ENCODE measurements around the gene ADAMTSL2. TPM values are rescaled to one million over a fixed set of nuclear protein-coding genes. Genes with fewer than 3 reads are reported as not detected.

Gene ADAMTSL2
- total and polyA plus RNA-seq, 5 donors from 2014 or later, result not detected

- H3K36me3 Mint-ChIP-seq, result no peaks in the 10 kb centered on the region
- Histone ChIP-seq H3K27ac (ENCODE audit: insufficient read depth, low read length, poor library complexity, severe bottlenecking) (no peak overlapping the region), H3K9me3 (ENCODE audit: control insufficient read depth in 2 of 2, low read length in 2 of 2) (no peaks in the 10 kb centered on the region), H3K27me3 (ENCODE audit: control insufficient read depth, insufficient read depth, low read length) (no peaks in the 10 kb centered on the region), H3K4me1 (ENCODE audit: control insufficient read depth, insufficient read depth, low read length, poor library complexity, severe bottlenecking) (peaks cover 4% of the 10 kb centered on the region), H3K36me3 (ENCODE audit: control insufficient read depth, insufficient read depth, low read length) (no peaks in the 10 kb centered on the region), H3K4me3 (ENCODE audit: low read depth, low read length) (no peak overlapping the region)
- H3K4me1 Mint-ChIP-seq, result peaks cover 0 to 8% (median 0%) of the 10 kb centered on the region in 4 donors
- peaks cover 9% of the 10 kb centered on the region for H3K27me3 Mint-ChIP-seq
- no peak overlapping the region for H3K4me3 Mint-ChIP-seq
- H3K27ac Mint-ChIP-seq, result no peak overlapping the region
- DNase-seq (no peak), ATAC-seq (ENCODE audit: low read depth in 2 of 2) (no peak)
- peaks cover 0 to 1% (median 0%) of the 10 kb centered on the region in 7 donors for H3K9me3 Mint-ChIP-seq
These were observed 888 bp downstream of the ADAMTSL2 start for GRCh38 chr9:133535306-133535877.

GRCh38 chr9:133536080-133536479, 1.6 kb downstream of the ADAMTSL2 start:
- Mint-ChIP-seq H3K27ac (no peak overlapping the region), H3K4me1 (peaks cover 0 to 9% (median 0%) of the 10 kb centered on the region in 4 donors), H3K36me3 (no peaks in the 10 kb centered on the region), H3K9me3 (peaks cover 0 to 1% (median 0%) of the 10 kb centered on the region in 7 donors), H3K4me3 (no peak overlapping the region), H3K27me3 (peaks cover 9% of the 10 kb centered on the region)
- Histone ChIP-seq H3K9me3 (ENCODE audit: control insufficient read depth in 2 of 2, low read length in 2 of 2) (no peaks in the 10 kb centered on the region), H3K36me3 (ENCODE audit: control insufficient read depth, insufficient read depth, low read length) (no peaks in the 10 kb centered on the region), H3K4me3 (ENCODE audit: low read depth, low read length) (no peak overlapping the region), H3K27ac (ENCODE audit: insufficient read depth, low read length, poor library complexity, severe bottlenecking) (no peak overlapping the region), H3K4me1 (ENCODE audit: control insufficient read depth, insufficient read depth, low read length, poor library complexity, severe bottlenecking) (peaks cover 4% of the 10 kb centered on the region), H3K27me3 (ENCODE audit: control insufficient read depth, insufficient read depth, low read length) (no peaks in the 10 kb centered on the region)
- ATAC-seq (ENCODE audit: low read depth in 2 of 2) (no peak), DNase-seq (no peak)

GRCh38 chr9:133536536-133536935, 2.0 kb downstream of the ADAMTSL2 start:
- Mint-ChIP-seq H3K27me3 (peaks cover 9% of the 10 kb centered on the region), H3K27ac (no peak overlapping the region), H3K4me3 (no peak overlapping the region), H3K4me1 (peaks cover 0 to 9% (median 0%) of the 10 kb centered on the region in 4 donors), H3K9me3 (peaks cover 0 to 1% (median 0%) of the 10 kb centered on the region in 7 donors), H3K36me3 (no peaks in the 10 kb centered on the region)
- ATAC-seq (ENCODE audit: low read depth in 2 of 2) (no peak), DNase-seq (no peak)
- Histone ChIP-seq H3K36me3 (ENCODE audit: control insufficient read depth, insufficient read depth, low read length) (no peaks in the 10 kb centered on the region), H3K27me3 (ENCODE audit: control insufficient read depth, insufficient read depth, low read length) (no peaks in the 10 kb centered on the region), H3K4me3 (ENCODE audit: low read depth, low read length) (no peak overlapping the region), H3K9me3 (ENCODE audit: control insufficient read depth in 2 of 2, low read length in 2 of 2) (no peaks in the 10 kb centered on the region), H3K4me1 (ENCODE audit: control insufficient read depth, insufficient read depth, low read length, poor library complexity, severe bottlenecking) (peaks cover 4% of the 10 kb centered on the region), H3K27ac (ENCODE audit: insufficient read depth, low read length, poor library complexity, severe bottlenecking) (no peak overlapping the region)

- Mint-ChIP-seq H3K9me3 (peaks cover 0 to 1% (median 0%) of the 10 kb centered on the region in 7 donors), H3K4me1 (peaks cover 0 to 9% (median 0%) of the 10 kb centered on the region in 4 donors), H3K27me3 (peaks cover 9% of the 10 kb centered on the region), H3K27ac (no peak overlapping the region), H3K4me3 (no peak overlapping the region), H3K36me3 (no peaks in the 10 kb centered on the region)
- Histone ChIP-seq H3K27me3 (ENCODE audit: control insufficient read depth, insufficient read depth, low read length) (no peaks in the 10 kb centered on the region), H3K36me3 (ENCODE audit: control insufficient read depth, insufficient read depth, low read length) (no peaks in the 10 kb centered on the region), H3K9me3 (ENCODE audit: control insufficient read depth in 2 of 2, low read length in 2 of 2) (no peaks in the 10 kb centered on the region), H3K27ac (ENCODE audit: insufficient read depth, low read length, poor library complexity, severe bottlenecking) (no peak overlapping the region), H3K4me3 (ENCODE audit: low read depth, low read length) (no peak overlapping the region), H3K4me1 (ENCODE audit: control insufficient read depth, insufficient read depth, low read length, poor library complexity, severe bottlenecking) (peaks cover 4% of the 10 kb centered on the region)
- DNase-seq (no peak), ATAC-seq (ENCODE audit: low read depth in 2 of 2) (no peak)
These were observed 2.8 kb downstream of the ADAMTSL2 start for GRCh38 chr9:133537257-133537656.

GRCh38 chr9:133538176-133538575, 3.7 kb downstream of the ADAMTSL2 start:
- ATAC-seq (ENCODE audit: low read depth in 2 of 2), result no peak
- H3K27ac Mint-ChIP-seq, result no peak overlapping the region
- H3K4me3 Mint-ChIP-seq, result no peak overlapping the region

GRCh38 chr9:133538851-133539833, 4.6 kb downstream of the ADAMTSL2 start:
- no peak overlapping the region for H3K27ac Mint-ChIP-seq
- H3K36me3 ChIP-seq (ENCODE audit: control insufficient read depth, insufficient read depth, low read length), result no peaks in the 10 kb centered on the region
- DNase-seq (no peak), ATAC-seq (ENCODE audit: low read depth in 2 of 2) (no peak)
- H3K9me3 ChIP-seq (ENCODE audit: control insufficient read depth in 2 of 2, low read length in 2 of 2), result no peaks in the 10 kb centered on the region
- no peaks in the 10 kb centered on the region for H3K27me3 ChIP-seq (ENCODE audit: control insufficient read depth, insufficient read depth, low read length)
- no peaks in the 10 kb centered on the region for H3K4me1 ChIP-seq (ENCODE audit: control insufficient read depth, insufficient read depth, low read length, poor library complexity, severe bottlenecking)
- H3K27ac ChIP-seq (ENCODE audit: insufficient read depth, low read length, poor library complexity, severe bottlenecking), result no peak overlapping the region
- peaks cover 0 to 3% (median 0%) of the 10 kb centered on the region in 4 donors for H3K4me1 Mint-ChIP-seq
- no peak overlapping the region for H3K4me3 ChIP-seq (ENCODE audit: low read depth, low read length)
- H3K4me3 Mint-ChIP-seq, result no peak overlapping the region
- H3K36me3 Mint-ChIP-seq, result no peaks in the 10 kb centered on the region
- peaks cover 4% of the 10 kb centered on the region for H3K27me3 Mint-ChIP-seq
- H3K9me3 Mint-ChIP-seq, result no peaks in the 10 kb centered on the region

More at GRCh38 chr9:133538176-133538575, 3.7 kb downstream of the ADAMTSL2 start:
- H3K9me3 Mint-ChIP-seq, result peaks cover 0 to 1% (median 0%) of the 10 kb centered on the region in 7 donors
- no peak overlapping the region for H3K4me3 ChIP-seq (ENCODE audit: low read depth, low read length)
- peaks cover 0 to 8% (median 0%) of the 10 kb centered on the region in 4 donors for H3K4me1 Mint-ChIP-seq
- no peaks in the 10 kb centered on the region for H3K36me3 ChIP-seq (ENCODE audit: control insufficient read depth, insufficient read depth, low read length)
- H3K4me1 ChIP-seq (ENCODE audit: control insufficient read depth, insufficient read depth, low read length, poor library complexity, severe bottlenecking), result peaks cover 4% of the 10 kb centered on the region
- peaks cover 7% of the 10 kb centered on the region for H3K27me3 Mint-ChIP-seq
- no peaks in the 10 kb centered on the region for H3K27me3 ChIP-seq (ENCODE audit: control insufficient read depth, insufficient read depth, low read length)
- no peak overlapping the region for H3K27ac ChIP-seq (ENCODE audit: insufficient read depth, low read length, poor library complexity, severe bottlenecking)
- no peaks in the 10 kb centered on the region for H3K36me3 Mint-ChIP-seq
- no peaks in the 10 kb centered on the region for H3K9me3 ChIP-seq (ENCODE audit: control insufficient read depth in 2 of 2, low read length in 2 of 2)
- DNase-seq, result no peak

- H3K4me3 Mint-ChIP-seq, result no peak overlapping the region
- H3K4me1 Mint-ChIP-seq, result peaks cover 0 to 3% (median 0%) of the 10 kb centered on the region in 4 donors
- H3K36me3 ChIP-seq (ENCODE audit: control insufficient read depth, insufficient read depth, low read length), result no peaks in the 10 kb centered on the region
- H3K27me3 ChIP-seq (ENCODE audit: control insufficient read depth, insufficient read depth, low read length), result no peaks in the 10 kb centered on the region
- H3K4me1 ChIP-seq (ENCODE audit: control insufficient read depth, insufficient read depth, low read length, poor library complexity, severe bottlenecking), result no peaks in the 10 kb centered on the region
- H3K27ac Mint-ChIP-seq, result no peak overlapping the region
- no peaks in the 10 kb centered on the region for H3K9me3 Mint-ChIP-seq
- peaks cover 4% of the 10 kb centered on the region for H3K27me3 Mint-ChIP-seq
- H3K4me3 ChIP-seq (ENCODE audit: low read depth, low read length), result no peak overlapping the region
- H3K36me3 Mint-ChIP-seq, result no peaks in the 10 kb centered on the region
- H3K9me3 ChIP-seq (ENCODE audit: control insufficient read depth in 2 of 2, low read length in 2 of 2), result no peaks in the 10 kb centered on the region
- DNase-seq (no peak), ATAC-seq (ENCODE audit: low read depth in 2 of 2) (no peak)
- H3K27ac ChIP-seq (ENCODE audit: insufficient read depth, low read length, poor library complexity, severe bottlenecking), result no peak overlapping the region
These were observed 5.6 kb downstream of the ADAMTSL2 start for GRCh38 chr9:133539991-133540697.

Measured in CD4-positive, CD25-positive, alpha-beta regulatory T cell (primary cell).